ENCODE results near the gene UACA.
A peak's percentile ranks its signal among the peaks of the same experiment; 100 is the strongest.

The UACA gene

DNA sequence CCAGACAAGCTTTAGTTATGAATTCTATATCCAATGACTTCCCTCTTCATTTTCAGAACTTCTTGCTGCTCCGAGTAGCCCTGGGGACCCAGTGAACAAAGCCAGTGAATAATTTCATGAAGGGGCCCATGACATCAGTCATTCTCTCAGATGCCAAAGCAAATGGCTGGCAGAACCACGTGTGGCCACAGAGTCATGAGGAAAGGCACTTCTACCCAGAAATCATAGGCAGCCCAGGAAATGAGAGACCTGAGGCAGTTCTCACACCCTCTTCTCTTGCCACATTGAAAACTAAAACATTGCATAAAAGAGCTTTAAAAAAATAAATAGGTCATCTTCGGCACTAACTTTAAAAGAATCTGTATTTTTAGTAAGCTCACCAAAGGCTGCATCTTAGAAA lies 4.3 kb upstream of the UACA start:
- ATAC-seq = no peak
- H3K4me3 Mint-ChIP-seq = no peak overlapping the region

DNA sequence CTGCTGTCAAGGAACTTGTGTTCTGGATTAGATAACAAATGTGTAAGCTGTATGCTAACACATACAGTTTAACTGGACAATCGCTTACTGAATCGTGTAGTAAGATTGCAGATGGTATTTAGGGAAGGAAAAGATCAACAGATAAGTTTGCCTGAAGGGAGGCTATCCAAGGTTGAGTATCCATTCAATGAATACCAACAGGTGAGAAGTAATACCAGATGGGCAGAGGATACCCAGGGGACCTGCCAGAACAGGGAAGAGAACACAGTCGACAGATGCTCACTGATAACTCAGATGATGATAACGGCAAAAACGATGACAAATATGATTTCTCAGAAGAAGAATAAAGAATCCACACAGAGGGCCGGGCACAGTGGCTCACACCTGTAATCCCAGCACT lies 3.2 kb upstream of the UACA start:
- Mint-ChIP-seq H3K4me3 (no peak overlapping the region), H3K9me3 (peaks cover 3% of the 10 kb centered on the region), H3K27me3 (no peaks in the 10 kb centered on the region), H3K27ac (no peak overlapping the region), H3K36me3 (no peaks in the 10 kb centered on the region), H3K4me1 (peaks cover 15% of the 10 kb centered on the region)
- ATAC-seq = no peak

More for the DNA sequence above, 4.3 kb upstream of the UACA start:
- no peaks in the 10 kb centered on the region for H3K27me3 Mint-ChIP-seq
- H3K4me1 Mint-ChIP-seq = peaks cover 11% of the 10 kb centered on the region
- H3K9me3 Mint-ChIP-seq = peaks cover 4% of the 10 kb centered on the region
- peak overlapping the region; percentile 51 for H3K27ac Mint-ChIP-seq
- no peaks in the 10 kb centered on the region for H3K36me3 Mint-ChIP-seq

DNA sequence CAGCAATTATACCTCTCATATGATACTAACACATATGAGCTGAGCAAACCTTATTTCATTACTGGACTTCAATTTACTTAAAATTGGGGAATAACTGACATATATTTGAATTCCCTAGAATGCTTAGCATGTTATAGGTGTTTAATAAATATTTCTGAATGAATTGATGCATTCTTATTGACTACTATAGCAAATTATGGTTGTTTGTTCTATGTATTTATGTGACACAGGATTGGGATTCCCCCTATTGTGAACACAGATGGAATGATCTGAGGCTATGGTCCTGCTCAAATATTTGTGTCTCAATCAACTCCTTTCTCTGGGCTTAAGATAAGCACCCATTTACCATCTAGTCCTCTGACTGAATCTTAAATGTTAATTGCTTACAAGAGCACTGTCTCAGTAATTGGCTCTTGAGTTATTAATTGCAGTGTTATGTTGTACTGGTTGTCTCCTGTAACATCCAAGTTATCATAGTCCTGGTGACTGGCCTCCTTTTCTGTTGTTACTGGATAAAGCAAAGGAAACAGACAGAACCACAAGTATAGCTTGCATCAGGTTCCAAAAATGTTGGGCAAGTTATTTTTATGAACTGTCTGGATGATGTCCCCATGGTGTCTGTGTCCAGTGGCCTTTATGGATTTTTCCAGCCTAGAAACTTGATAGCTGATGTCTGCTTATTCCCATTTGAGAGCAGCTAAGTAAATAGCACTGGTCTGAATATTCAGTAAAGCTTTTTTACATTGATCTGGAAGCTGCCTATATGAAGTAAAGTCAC lies 2.3 kb upstream of the UACA start:
- no peak for ATAC-seq
- Mint-ChIP-seq H3K9me3 (no peaks in the 10 kb centered on the region), H3K36me3 (no peaks in the 10 kb centered on the region), H3K4me3 (no peak overlapping the region), H3K27ac (no peak overlapping the region), H3K27me3 (peaks cover 6% of the 10 kb centered on the region), H3K4me1 (peaks cover 15% of the 10 kb centered on the region)

DNA sequence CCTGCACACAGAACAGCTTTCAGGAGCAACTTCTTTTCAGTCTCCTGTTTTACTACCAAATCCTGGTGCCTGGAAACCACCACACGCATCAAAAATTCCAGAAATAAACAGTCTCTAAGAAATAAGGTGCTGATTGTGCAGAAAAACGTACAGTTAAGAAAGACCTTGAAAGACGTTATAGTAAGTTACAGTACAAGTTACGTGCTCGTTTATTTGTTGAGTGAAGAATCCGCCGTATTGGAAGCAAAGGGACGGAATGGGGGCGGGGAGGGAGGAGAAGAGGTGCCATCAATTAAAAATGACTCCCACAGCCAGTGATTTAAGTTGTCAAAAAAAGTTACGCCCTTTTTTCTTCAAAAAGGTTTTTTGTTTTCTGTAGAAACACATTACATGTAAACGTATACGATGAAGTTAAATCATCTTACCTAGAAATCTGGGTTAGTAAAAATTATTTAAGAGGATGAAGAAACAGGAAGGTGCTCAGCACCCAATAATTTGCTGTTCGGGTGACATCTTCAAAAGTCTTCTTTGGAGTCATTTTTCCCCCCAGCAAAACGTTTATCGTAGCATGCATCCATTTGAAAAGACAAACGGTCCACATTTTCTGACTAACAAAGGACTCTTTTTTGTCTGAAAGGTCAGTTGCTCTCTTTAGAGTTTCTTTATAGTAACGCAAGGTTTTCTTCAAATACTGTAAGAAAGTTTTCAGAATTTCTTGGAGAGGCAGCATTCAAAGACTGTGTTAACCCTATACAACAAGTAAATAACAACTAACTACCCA lies 782 bp upstream of the UACA start:
- peaks cover 13% of the 10 kb centered on the region for H3K27me3 Mint-ChIP-seq
- no peaks in the 10 kb centered on the region for H3K36me3 Mint-ChIP-seq
- H3K9me3 Mint-ChIP-seq = no peaks in the 10 kb centered on the region
- ATAC-seq = no peak
- peak overlapping the region; percentile 90 for H3K4me3 Mint-ChIP-seq
- peak overlapping the region; percentile 54 for H3K27ac Mint-ChIP-seq
- peaks cover 15% of the 10 kb centered on the region for H3K4me1 Mint-ChIP-seq

DNA sequence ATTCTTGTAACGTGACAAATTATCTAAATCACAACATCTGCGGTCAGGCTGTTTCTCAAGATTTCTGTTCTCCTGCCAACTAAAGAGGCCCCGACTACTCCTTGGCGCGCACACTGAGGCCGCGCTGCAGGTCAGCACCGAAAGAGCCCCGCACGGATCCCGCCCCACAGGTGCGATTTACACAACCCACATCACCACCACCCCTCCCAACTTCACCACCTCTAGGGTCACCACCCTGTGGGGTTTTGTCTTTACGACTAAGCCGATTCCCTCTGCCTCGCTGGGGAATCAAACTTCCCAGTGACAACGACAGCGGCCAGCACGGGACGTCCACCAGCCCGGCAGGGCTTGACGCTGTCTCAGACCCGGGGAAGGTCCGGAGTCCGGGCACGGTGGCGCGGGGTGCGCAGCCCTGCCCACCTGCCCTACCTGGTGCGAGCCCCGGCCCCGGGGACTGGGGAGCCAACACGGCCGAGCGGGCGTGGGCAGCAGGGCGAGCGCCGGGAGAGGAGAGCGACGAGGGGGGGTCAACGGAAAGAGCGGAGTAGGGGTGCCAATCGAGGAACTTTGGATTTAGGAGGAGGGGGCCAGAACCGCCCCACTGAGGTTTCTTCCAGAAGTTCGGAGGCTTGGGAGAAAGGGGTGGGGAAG lies 764 bp downstream of the UACA start:
- H3K4me3 Mint-ChIP-seq = peak overlapping the region; percentile 90
- H3K27me3 Mint-ChIP-seq = peaks cover 19% of the 10 kb centered on the region
- ATAC-seq = peak; percentile 47
- H3K36me3 Mint-ChIP-seq = no peaks in the 10 kb centered on the region
- no peaks in the 10 kb centered on the region for H3K9me3 Mint-ChIP-seq
- H3K4me1 Mint-ChIP-seq = peaks cover 7% of the 10 kb centered on the region
- peak overlapping the region; percentile 54 for H3K27ac Mint-ChIP-seq

DNA sequence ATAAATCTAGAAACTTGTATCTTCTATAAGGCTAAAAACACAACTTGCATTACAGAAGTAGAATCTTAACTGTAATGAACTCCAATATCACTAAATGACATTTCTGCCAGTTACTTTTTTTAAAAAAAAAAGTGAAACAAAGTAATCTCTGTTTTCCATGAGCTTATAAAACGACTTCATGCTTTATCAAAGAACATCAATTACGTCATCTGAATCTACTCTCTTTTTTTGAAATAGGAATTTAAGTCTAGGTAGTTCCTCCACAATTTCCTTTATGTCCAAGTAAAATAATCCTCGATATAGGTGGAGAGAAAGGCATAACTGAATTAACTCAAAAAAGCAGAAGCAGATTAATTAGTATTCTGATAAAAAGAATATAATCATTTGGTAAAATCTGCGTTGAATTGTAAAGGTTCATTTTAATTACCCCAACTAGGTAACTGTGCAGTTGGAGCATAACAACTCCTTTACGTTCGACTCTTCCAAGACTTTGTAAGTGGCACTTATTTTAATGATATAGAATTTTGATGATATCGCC lies 1.4 kb downstream of the UACA start:
- Mint-ChIP-seq H3K4me3 (peak overlapping the region; percentile 90), H3K27ac (no peak overlapping the region), H3K27me3 (peaks cover 25% of the 10 kb centered on the region), H3K9me3 (no peaks in the 10 kb centered on the region), H3K4me1 (peaks cover 6% of the 10 kb centered on the region), H3K36me3 (no peaks in the 10 kb centered on the region)
- ATAC-seq = no peak

DNA sequence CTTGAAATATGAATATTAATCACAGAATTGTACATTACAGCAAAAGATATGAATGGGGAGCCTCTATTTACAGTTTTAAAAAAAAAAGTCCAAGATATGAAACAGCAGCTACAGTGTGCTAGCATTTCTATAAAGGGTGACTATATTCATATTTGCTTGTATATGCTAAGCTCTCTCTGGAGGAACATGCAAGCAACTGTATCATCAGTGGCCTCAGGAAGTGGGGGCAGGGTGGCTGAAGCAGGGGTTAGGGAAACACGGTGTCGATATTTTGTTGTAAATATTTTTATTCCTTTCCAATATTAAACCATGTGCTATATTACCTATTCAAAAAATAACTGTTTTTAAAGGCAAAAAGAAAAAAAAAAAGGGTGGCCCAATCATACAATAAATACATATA lies 2.3 kb downstream of the UACA start:
- no peaks in the 10 kb centered on the region for H3K36me3 Mint-ChIP-seq
- H3K4me3 Mint-ChIP-seq = no peak overlapping the region
- no peak overlapping the region for H3K27ac Mint-ChIP-seq
- ATAC-seq = no peak
- peaks cover 27% of the 10 kb centered on the region for H3K27me3 Mint-ChIP-seq
- H3K4me1 Mint-ChIP-seq = peaks cover 6% of the 10 kb centered on the region
- no peaks in the 10 kb centered on the region for H3K9me3 Mint-ChIP-seq

DNA sequence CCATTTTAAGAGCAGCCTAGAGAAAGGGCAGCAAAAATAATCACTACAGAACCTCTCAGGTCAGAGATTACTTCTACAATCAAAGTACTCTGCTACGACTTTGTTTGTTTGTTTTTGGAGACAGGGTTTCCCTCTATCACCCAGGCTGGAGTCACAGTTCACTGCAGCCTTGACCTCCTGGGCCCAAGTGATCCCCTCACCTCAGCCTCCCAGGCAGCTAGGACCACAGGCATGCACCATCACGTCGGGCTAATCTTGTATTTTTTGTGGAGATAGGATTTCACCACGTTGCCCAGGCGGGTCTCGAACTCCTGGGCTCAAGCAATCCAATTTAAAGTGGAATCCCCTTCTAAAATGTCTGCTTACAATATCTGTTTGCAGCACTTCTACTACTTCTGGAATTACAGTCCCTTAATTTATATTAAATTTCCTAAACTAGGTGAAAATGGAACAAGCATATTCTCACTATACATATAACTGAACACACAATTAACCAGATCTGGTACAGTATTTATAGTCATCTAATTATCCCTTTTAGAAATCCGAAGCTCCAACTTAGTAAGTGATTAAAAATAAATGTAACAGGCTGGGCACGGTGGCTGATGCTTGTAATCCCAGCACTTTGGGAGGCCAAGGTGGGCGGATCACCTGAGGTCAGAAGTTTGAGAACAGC lies 4.4 kb downstream of the UACA start:
- ATAC-seq = no peak
- H3K27me3 Mint-ChIP-seq = peaks cover 36% of the 10 kb centered on the region
- H3K36me3 Mint-ChIP-seq = no peaks in the 10 kb centered on the region
- H3K27ac Mint-ChIP-seq = no peak overlapping the region
- peaks cover 6% of the 10 kb centered on the region for H3K4me1 Mint-ChIP-seq
- no peaks in the 10 kb centered on the region for H3K9me3 Mint-ChIP-seq
- no peak overlapping the region for H3K4me3 Mint-ChIP-seq

DNA sequence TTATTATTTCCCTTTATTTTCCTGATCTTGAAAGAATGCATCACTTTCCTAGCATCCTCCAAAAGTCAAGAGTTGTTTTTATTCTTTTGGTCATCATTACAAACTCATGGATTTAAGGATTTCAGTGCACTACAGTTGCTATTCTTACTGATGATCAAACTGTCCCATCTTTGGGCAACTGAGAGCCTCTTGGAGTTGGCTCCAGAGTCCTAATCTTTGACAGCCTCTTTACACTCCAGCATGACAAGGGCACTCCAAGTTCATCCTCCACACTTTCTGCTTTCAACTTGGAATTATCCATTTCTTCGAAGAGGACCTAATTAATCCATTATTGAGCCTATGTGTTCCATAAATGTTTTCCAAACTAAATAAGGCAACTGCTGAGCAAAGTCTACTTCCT lies 5.7 kb downstream of the UACA start:
- no peak for ATAC-seq
- Mint-ChIP-seq H3K9me3 (no peaks in the 10 kb centered on the region), H3K27ac (no peak overlapping the region), H3K4me3 (no peak overlapping the region), H3K27me3 (peaks cover 36% of the 10 kb centered on the region), H3K36me3 (no peaks in the 10 kb centered on the region), H3K4me1 (peaks cover 5% of the 10 kb centered on the region)

DNA sequence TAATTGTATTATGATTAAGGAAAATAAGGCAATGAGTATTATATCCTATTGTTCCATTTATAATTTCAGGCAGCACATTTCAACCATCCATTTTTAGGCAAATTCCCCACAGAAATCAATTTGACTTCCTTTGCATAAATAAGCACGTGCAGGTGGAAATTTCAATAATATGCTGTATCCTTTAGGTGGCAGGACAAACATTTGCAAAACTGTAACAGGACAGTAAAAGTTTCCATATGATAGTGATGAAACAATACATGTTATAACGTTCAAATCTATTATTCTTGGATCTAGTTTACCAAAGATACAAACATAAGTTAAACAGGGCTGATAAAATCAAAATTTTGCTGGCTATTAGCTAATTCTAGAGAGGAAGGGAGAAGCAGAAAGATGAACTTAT lies 8.5 kb downstream of the UACA start:
- Mint-ChIP-seq H3K4me1 (peaks cover 11% of the 10 kb centered on the region), H3K36me3 (no peaks in the 10 kb centered on the region), H3K9me3 (no peaks in the 10 kb centered on the region), H3K4me3 (no peak overlapping the region), H3K27me3 (peaks cover 22% of the 10 kb centered on the region), H3K27ac (no peak overlapping the region)
- ATAC-seq = no peak

DNA sequence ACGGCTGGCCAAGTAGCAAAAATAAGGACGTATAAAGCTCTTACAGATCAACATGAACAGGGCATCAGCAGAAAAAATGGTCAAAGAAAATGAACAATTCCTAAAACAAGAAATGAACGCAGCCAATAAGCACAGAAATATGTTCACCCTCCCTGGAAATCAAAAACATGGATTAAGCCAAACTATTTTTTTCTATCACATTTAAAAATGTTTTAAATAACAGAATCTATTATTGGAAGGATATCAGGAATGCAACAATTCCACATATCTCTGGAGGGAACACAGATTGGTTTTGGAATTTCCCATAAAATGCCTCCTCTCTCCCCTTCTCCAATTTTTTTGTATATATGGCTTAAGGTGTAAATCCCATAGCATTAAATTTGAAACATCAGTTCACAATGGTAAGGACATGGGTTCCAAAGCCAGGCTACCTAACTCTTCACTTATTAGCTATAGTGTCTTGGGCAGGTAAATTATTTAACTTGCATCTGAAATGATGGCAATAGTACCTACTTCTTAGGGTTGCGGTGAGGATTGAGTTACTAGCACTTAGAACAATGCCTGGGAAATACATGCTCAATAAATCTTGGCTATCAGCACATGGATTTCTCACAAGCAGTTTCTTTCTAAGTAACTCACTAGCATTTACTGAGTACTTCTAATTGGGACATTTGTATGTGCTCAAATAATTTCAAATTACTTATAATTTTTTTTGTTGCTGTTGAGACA lies 10.1 kb downstream of the UACA start:
- H3K9me3 Mint-ChIP-seq = no peaks in the 10 kb centered on the region
- no peak for ATAC-seq

DNA sequence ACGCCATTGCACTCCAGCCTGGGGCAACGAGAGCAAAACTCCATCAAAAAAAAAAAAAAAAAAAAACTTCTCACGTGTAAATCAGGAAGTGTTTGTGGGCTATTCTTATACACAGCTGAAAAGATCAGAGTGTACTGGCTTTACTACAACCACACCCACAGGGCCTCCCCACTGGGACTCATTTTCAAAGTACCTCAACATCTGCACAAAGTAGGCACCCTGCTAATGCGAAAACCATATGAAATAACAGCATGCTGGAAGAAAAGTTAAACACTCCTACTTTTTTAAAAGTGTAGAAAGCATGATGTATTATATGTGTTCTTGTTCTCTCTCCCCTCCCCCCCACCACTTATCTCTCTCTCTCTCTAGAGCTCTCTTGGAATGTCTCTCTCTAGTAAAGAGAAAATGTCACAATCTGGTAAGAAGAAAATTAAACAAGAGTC lies 11.1 kb downstream of the UACA start:
- H3K4me3 Mint-ChIP-seq = no peak overlapping the region
- H3K27ac Mint-ChIP-seq = no peak overlapping the region
- peaks cover 12% of the 10 kb centered on the region for H3K27me3 Mint-ChIP-seq
- H3K9me3 Mint-ChIP-seq = no peaks in the 10 kb centered on the region
- ATAC-seq = no peak
- H3K4me1 Mint-ChIP-seq = peaks cover 11% of the 10 kb centered on the region
- H3K36me3 Mint-ChIP-seq = no peaks in the 10 kb centered on the region

More for the DNA sequence above, 10.1 kb downstream of the UACA start:
- Mint-ChIP-seq H3K4me3 (no peak overlapping the region), H3K36me3 (no peaks in the 10 kb centered on the region), H3K27ac (no peak overlapping the region), H3K27me3 (peaks cover 22% of the 10 kb centered on the region), H3K4me1 (peaks cover 11% of the 10 kb centered on the region)

DNA sequence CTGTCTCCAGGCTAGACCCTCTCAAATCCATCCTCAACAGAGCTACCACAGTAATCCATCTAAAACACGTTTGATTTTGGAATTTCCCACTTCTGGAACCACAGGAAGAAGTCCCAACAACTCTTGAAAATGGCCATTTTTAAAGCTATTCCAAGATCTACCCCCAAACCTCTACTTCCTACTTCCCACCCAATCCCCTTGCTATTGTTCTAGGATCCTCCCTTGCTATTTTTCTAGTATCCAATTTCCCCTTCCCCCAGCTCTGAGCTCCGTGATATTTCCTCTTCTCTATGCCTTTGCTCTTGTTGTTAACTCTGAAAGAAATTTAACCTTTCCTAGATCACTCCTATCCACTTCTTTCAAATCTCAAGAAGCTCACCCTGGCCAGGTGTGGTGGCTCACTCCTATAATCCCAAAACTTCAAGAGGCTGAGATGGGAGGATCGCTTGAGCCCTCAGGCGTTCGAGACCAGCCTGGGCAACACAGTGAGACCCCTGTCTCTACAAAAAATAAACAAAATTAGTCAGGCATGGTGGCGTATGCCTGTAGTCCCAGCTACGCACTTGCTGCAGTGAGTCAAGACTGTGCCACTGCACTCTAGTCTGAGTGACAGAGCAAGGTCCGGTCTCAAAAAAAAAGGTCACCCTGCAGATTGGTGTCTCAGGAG lies 13.0 kb downstream of the UACA start:
- peaks cover 1% of the 10 kb centered on the region for H3K27me3 Mint-ChIP-seq
- peaks cover 11% of the 10 kb centered on the region for H3K4me1 Mint-ChIP-seq
- H3K9me3 Mint-ChIP-seq = no peaks in the 10 kb centered on the region
- no peak overlapping the region for H3K27ac Mint-ChIP-seq
- no peak overlapping the region for H3K4me3 Mint-ChIP-seq
- ATAC-seq = no peak
- H3K36me3 Mint-ChIP-seq = no peaks in the 10 kb centered on the region

DNA sequence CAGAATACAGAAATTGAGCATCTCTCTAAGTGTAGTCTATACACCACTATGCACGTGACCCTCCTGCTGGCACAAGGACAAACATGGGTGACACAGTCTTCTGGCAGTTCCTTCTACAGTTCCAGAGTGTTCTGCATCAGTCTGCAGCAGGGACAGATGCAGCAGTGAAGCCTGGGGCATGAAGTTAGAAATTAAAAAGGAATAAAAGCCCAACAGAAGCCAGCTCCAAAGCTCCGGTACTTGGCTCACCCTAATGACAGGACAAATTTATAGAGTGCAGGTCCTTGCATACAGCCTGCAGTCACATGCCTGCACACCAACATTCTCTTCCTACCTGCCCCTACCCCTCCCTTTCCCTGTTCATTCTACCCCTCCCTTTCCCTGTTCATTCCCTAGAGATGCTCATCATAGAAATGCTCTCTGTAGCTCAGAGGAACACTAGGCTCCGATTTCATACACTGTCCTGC lies 15.0 kb downstream of the UACA start:
- H3K9me3 Mint-ChIP-seq = no peaks in the 10 kb centered on the region
- H3K27me3 Mint-ChIP-seq = no peaks in the 10 kb centered on the region
- H3K27ac Mint-ChIP-seq = no peak overlapping the region
- peaks cover 11% of the 10 kb centered on the region for H3K4me1 Mint-ChIP-seq
- no peak for ATAC-seq
- no peaks in the 10 kb centered on the region for H3K36me3 Mint-ChIP-seq
- H3K4me3 Mint-ChIP-seq = no peak overlapping the region

Measured in stimulated activated memory B cell treated with anti-CD40 and anti-IgM and Interleukin-4, amounts not matched to agents 10 μg/mL and 1 μg/mL and 100 μg/mL, for 72 hours (primary cell).